Iris pigment epithelial cell (primary cell): ENCODE results near the gene SERHL2.
"Not testable (repeated sequence)": the region's sequence is repeated elsewhere in the genome, so short reads cannot be mapped to it uniquely, and the experiment has no call there.

Experiments used
- DNase-seq: peaks from one replicate; pipeline ENCODE4 v3.0.0-alpha.2; 2011; ENCODE audit warnings: low read depth

Gene SERHL2

GRCh38 chr22:42535082-42535731 lies 18.5 kb upstream of the SERHL2 start:
- DNase-seq: not testable (repeated sequence)

GRCh38 chr22:42536166-42536565 lies 17.6 kb upstream of the SERHL2 start:
- DNase-seq: no peak

- DNase-seq: not testable (repeated sequence)
Observed at GRCh38 chr22:42536634-42537033, 17.1 kb upstream of the SERHL2 start.

GRCh38 chr22:42537199-42537831 lies 16.4 kb upstream of the SERHL2 start:
- DNase-seq: peak; percentile 57

GRCh38 chr22:42539236-42539771 lies 14.5 kb upstream of the SERHL2 start:
- DNase-seq: peak; percentile 71

- peak; percentile 71 for DNase-seq
Observed at GRCh38 chr22:42544686-42545085, 9.1 kb upstream of the SERHL2 start.

- no peak for DNase-seq
Observed at GRCh38 chr22:42547562-42547961, 6.2 kb upstream of the SERHL2 start.

GRCh38 chr22:42548126-42548525 lies 5.6 kb upstream of the SERHL2 start:
- not testable (repeated sequence) for DNase-seq

- no peak for DNase-seq
Observed at GRCh38 chr22:42548597-42549330, 5.0 kb upstream of the SERHL2 start.

- no peak for DNase-seq
Observed at GRCh38 chr22:42549331-42550060, 4.3 kb upstream of the SERHL2 start.

GRCh38 chr22:42552294-42552647 lies 1.5 kb upstream of the SERHL2 start:
- DNase-seq: not testable (repeated sequence)

GRCh38 chr22:42560381-42560780 lies 6.6 kb downstream of the SERHL2 start:
- no peak for DNase-seq

- DNase-seq: peak; percentile 9
Observed at GRCh38 chr22:42560781-42561180, 7.0 kb downstream of the SERHL2 start.

- no peak for DNase-seq
Observed at GRCh38 chr22:42561856-42562255, 8.1 kb downstream of the SERHL2 start.

GRCh38 chr22:42562279-42562678 lies 8.5 kb downstream of the SERHL2 start:
- no peak for DNase-seq

- DNase-seq: no peak
Observed at GRCh38 chr22:42562684-42563083, 8.9 kb downstream of the SERHL2 start.

GRCh38 chr22:42563943-42564342 lies 10.2 kb downstream of the SERHL2 start:
- not testable (repeated sequence) for DNase-seq

- no peak for DNase-seq
Observed at GRCh38 chr22:42564699-42565098, 10.9 kb downstream of the SERHL2 start.

- DNase-seq: no peak
Observed at GRCh38 chr22:42565956-42566355, 12.2 kb downstream of the SERHL2 start.

GRCh38 chr22:42567950-42568349 lies 14.2 kb downstream of the SERHL2 start:
- not testable (repeated sequence) for DNase-seq

- DNase-seq: not testable (repeated sequence)
Observed at GRCh38 chr22:42570580-42570979, 16.8 kb downstream of the SERHL2 start.

GRCh38 chr22:42571068-42571467 lies 17.3 kb downstream of the SERHL2 start:
- not testable (repeated sequence) for DNase-seq
